DMS114 treated with DMSO at 0.1 percent for 48 hours (cell line): Measurements from ENCODE around the gene KCNAB2.

Source experiments
- DNase-seq: peaks from one replicate; lab custom pipeline; 2025; ENCODE audit not compliant: unreplicated experiment; lab: John Stamatoyannopoulos, UW

The KCNAB2 gene

DNA sequence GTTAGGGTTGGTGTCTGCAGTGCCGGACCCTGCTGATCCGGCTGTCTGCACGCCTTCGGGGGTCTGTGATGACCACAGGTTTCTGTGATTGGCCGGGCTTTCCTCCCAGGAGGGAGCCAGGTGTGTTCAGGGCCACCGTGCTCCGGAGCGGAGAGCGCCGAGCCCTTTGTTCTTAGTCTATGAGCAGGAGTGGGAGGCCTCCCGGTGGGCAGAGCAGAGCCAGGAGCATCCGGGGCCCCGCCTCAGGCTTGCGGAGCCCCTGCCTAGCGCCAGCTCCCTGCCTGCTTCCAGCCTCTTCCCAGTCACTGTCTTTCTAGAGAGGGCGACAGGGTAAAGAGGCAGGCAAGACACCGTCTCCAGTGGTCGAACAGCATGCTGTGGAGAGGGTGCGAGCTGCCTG lies 31.8 kb downstream of the KCNAB2 start:
- DNase-seq: no peak

DNA sequence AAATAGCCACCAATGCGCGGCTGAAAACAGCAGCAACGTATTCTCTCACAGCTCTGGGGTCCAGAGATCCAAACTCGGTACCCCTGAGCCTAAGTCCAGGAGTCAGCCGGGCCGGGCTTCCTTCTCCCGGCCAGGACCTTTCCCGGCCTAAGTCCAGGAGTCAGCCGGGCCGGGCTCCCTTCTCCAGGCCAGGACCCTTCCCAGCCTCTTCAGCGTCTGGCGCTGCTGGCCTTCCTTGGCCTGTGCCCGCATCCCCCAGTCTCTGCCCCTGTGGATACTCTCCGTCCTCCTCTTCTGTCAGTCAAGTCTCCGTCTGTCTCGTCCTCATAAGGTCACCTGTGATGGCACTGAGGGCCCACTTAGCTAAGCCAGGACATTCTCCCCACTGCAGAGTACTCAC lies 32.2 kb downstream of the KCNAB2 start:
- no peak for DNase-seq

DNA sequence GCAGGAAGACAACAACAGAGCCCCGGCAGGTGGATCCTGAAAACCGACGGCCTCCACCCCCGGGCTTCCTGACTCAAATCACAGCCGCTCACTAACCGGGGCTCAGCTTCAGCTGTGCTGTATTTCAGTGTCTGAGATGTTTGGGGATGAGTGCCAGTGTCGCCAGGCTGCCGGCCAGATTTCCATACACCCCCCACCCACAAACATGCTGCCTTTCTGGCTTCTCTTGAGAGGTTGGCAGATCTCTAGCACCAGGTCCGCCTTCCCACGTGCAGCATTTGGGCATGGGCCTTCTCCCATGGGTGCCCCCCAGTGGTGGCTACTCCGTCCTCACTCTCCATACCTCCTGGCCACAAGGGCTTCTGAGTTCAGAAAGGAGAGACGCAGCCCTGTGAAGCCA lies 34.8 kb downstream of the KCNAB2 start:
- DNase-seq: peak; percentile 26

DNA sequence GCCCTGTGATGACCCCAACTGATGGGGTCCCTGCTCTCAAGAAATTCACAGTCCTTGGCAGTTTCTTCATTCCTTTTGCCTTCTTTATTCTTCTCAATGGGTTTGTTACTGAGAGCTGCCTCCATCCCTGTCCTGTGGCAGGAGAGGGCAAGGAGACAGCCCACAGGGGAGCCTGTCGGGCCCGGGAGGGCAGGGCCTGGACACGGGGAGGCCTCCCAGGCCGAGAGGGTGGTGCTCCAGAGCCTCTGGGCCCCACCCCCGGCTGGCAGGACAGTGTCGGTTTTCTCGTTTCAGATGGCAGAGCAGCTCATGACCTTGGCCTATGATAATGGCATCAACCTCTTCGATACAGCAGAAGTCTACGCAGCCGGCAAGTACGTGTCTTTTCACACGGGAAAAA lies 36.2 kb downstream of the KCNAB2 start:
- no peak for DNase-seq

DNA sequence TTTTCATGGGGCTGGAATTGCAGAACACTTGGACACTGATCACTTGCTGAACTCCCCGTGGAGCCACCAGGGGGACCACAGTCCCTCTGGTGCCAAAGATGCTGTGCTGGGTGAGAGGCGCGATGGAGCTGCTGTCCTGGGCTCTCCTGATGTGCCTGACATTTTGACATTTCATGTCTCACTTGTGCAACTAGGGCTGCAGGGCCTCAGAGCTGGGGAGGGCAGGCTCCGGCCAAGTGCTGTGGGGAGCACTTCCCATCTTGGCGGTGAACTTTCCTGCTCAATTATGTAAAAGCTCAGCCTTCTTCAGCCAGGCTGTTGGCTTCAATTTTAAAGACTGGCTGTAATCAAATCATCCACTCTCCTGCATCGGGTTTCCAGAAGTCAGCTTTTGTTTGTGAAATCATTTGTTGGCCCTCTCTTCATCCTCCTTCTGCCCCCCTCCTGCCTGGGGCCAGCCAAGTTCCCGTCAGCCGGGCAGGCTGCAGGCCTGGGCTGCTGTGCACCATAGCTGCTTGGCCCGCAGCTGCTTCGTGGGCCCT lies 36.8 kb downstream of the KCNAB2 start:
- no peak for DNase-seq

DNA sequence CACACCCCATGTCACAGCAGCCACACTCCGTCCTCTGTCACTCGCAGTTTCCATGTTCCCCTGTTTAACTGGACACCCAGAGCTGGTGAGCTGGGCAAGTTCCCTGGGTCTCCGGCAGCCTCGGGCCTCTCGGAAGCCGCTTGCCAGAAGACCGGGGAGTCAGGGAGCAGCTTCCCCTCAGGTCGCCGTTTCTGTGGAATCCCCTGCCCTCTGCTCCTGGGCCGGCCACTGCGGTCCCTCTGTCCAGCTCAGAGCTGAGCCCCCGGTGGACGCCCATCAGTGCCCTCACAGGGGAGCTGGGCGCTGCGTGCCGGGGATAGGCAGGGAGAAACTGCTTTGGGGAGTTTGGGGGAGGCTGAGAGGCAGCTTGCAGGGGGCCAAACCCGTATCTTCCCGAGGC lies 37.7 kb downstream of the KCNAB2 start:
- no peak for DNase-seq

DNA sequence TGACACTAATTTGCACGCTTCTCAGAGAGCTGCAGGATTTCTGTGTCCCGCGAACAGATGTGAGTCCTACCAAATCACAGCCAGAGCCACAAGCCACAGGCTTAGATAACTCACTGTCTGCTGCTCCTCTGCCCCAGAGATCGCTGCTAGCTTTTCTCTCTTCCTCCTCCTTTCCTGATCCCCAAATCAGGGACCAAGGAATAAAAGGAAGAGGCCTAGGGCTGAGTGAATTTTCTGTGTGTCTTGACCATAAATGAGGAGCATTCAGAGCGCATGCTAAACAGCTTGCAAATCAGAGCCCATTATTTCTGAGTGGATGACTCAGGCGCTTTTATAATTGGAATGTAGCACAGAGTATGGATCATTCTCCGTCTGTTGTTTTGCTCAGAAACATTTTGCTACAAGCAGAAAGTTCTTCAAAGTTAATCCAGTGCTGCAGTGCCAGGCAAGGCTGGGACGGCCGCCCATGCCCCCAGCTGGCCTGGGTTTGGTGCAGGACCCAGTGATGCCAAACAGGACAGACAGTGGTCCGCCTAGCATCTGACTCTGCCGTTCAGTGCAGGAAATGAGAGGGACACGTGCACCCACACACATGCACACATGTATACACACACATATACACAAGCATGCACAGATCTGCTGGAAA lies 38.2 kb downstream of the KCNAB2 start:
- no peak for DNase-seq

DNA sequence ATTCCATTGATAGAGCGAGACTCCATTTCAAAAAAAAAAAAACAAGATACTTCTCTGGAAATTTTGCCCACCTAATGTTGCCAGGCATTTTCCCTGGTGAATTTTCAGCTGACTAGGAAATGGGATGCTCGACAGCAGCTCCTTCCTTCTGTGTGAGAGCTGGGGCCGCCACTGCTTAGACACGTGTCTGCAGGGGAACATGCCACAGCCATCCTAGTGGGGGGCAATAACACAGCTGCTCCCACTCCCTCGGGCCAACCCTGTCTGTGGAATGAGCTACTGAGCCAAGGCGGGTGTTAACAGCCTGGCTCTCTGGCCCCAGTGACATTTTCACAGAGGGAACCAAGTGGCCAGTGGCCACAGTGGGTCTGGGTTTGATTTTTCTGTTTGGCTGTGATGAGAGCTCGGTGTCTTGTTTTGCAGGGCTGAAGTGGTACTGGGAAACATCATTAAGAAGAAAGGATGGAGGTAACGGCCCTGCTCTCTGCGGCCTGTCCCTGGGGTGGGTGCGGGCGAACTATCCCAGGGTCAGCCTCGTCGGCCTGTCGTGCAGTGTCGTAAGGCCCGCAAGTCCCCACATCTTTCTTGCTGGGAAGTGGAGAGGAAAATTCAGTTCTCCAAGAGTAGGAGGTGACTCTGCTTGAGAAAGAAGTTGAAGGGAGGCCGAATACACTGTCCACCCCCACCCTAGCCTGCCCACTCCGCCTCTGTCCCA lies 39.2 kb downstream of the KCNAB2 start:
- no peak for DNase-seq

DNA sequence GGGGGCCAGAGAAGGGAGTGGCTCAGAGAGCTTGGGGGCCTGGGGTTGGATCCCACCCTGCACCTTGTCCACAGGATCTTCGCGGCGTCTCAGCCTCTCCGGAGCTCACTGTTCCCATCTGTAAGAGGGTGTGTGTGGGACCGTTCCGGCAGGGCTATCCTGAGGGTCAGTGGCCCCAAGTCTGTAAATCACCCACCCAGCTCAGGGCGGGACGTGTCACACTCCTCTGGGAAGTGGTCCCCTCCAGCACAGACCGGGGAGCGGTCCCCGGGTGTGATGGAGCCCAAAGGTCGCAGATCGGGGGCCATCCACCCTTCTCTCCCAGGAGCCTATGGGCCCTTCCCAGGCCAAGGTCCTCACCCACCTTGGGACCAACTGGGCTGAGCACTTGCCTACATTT lies 40.0 kb downstream of the KCNAB2 start:
- DNase-seq: no peak

DNA sequence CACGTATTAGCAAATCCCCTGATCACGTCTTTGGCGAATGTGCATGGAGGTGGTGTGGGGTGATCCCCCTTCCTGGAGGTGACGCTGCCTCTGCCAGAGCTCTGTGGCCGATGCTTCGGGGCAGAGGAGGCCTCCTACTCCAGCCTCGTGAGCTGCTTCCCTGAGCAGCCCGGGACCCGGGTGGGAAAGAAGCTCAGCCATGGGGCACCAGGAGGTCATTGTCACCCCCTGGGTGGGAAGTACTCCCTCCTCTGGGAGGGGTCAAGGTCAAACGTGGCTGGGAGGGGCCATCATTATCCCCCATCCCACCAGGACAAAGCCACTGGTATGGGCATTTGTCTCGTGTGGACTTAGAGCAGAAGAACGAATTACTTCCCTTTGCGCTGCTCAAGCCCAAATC lies 40.7 kb downstream of the KCNAB2 start:
- DNase-seq: no peak

DNA sequence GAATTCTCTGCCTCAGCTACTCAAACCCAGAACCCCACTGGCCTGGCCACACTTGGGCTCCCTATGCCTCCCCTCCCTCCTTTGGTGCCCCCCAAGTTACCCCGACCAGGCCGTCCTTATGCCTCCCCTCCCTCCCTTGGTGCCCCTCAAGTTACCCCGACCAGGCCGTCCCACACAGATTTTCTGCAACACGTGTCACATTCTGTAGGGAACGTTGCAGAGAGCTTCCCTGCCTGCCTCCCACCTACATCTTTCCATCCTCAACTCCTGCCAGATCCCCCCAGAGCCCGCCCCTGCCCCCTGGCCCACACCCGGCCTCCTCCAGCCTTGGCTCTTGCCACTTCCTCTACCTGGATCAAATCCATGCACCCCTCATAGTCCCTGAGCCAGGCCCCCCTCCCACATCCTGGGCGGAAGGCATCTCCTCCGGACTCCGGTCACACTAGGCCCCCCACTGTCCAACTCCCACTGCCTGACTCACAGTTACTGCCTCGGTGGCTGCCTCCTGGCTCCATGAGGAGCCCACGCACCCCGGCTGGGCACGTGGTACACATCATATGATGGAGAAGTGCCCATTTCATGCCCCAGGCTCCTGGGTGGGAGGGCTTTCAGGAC lies 41.2 kb downstream of the KCNAB2 start:
- DNase-seq: no peak

DNA sequence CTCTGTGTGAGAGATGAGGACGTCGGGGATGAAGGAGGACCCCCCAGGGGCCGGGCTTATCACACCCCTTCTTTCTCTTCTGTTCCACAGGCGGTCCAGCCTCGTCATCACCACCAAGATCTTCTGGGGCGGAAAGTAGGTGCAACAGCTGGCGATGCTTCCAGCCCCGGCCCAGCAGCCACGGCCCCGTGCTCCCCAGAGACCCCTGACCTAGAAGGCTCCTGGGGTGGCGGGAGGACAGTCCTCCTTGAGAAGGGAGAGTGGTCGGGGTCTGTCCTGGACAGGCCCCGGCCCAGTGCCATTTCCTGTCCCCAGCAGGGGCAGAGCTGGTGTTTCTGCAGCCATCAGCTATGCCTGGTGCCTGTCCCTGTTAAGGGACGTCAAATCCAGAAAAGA lies 41.7 kb downstream of the KCNAB2 start:
- DNase-seq: no peak

DNA sequence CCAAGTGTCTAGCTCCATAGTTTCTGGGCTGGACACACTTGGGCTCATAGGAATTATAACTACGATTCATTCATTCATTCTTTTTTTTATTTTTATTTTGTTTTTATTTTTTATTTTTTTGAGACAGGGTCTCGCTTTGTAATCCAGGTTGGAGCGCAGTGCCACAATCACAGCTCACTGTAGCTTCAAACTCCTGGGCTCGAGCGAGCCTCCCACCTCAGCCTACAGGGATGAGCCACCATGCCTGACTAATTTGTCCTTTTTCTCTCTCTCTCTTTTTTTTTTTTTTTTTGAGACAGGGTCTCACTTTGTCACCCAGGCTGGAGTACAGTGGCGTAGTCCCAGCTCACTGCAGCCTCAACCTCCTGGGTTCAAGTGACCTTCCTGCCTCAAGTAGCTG lies 42.3 kb downstream of the KCNAB2 start:
- no peak for DNase-seq

DNA sequence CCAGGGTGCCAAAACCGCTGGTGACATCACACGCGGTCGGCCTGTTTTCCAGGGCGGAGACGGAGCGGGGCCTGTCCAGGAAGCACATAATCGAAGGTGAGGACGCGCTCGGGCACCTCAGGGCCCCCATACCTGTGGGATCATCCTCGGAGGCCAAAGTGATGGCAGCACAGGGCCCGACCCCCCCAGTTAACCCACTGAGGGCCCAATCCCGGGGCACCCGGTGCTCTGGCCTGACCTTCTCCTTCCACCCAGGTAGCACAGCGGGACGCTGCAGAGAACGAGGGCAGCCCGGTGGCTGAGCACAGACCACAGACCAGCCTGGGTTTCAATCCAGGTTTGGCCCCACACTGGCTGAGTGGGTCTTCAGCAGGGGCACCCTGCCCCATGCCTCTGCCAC lies 43.3 kb downstream of the KCNAB2 start:
- DNase-seq: no peak

DNA sequence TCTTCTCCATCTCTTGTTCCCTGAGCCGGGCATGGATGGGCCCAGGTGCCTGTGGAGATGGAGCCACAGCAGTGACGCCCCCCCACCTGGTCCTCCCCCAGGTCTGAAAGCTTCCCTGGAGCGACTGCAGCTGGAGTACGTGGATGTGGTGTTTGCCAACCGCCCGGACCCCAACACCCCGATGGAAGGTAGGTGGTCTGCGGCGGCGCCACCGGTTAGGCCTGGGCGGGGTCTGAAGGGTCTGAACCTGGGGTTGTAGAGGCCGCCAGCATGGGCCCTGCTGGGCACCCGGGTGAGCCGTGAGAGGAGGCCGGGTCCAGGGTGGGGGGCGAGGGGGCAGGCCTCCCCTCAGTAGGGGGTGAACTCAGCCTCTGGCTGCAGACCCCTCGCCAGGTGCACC lies 44.6 kb downstream of the KCNAB2 start:
- DNase-seq: no peak

DNA sequence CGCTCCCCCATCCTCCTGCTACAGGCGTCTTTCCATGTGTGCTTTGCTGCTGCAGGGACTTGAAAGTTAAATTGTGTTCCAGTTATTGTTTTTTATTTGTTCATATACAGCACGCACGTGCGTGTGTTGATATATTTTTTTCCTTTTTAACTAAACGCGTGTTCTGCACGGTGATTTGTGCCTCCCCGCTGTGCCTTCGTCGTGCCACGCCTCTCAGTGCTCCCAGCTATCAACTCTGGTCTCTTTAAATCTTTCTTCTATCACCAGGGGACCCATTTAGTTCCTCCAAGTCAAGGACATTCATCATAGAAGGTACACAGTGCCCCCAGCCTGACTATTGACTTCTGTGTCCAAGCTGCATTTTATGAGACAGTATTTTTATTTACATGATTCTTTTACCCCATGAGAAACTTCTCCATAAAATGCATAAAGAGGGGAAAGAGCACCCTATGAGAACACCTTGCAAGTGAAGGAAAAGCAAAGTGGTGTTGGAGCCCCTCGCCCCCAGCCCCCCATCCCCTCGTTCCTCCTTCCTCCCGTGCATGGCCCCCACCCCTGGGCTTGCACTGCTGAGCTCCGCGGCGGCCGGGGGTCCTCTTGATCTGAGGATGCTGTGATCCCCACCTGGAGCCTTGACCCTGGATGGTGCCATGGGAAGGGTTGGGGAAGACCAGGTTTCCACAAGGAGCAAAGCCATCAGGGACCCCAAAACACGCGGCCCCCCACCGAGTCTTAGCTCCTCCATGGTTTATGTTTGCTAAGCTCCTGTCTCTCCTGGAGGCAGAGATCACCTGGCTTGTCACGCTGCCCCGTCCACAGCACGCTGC lies 45.5 kb downstream of the KCNAB2 start:
- DNase-seq: no peak

DNA sequence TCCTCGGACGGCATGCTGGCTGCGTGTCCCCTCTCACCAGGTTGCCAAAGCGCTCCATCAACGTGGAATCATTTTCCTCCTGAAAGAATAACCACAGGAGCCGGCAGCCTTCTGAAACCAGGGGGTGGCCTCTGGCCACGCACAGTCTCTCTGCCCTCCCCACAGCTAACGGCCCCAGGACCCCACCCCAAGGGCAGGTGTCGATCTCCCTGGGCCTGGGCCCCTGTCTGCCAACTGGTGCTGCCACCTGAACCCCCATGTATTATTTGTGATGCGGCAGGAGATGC lies 46.1 kb downstream of the KCNAB2 start:
- DNase-seq: no peak

DNA sequence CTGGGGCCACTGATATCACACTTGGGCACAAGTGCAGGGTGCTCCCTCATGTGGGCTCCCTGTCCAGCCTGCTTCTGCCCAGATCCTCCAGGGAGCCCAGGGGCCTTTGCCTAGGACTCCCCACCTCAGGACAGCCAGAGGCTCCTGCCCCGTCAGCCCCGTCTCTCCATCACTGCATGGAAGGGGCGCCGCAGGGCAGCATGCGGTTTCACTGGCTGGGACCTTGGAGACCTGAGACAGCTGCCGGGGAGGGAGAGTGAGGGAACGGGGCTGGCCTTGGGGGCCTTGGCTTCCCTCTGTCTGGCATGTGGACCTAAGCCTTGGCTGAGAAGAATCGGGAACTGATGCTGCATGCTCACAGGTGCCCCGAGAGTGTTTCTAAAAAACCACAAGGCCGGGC lies 46.5 kb downstream of the KCNAB2 start:
- no peak for DNase-seq

DNA sequence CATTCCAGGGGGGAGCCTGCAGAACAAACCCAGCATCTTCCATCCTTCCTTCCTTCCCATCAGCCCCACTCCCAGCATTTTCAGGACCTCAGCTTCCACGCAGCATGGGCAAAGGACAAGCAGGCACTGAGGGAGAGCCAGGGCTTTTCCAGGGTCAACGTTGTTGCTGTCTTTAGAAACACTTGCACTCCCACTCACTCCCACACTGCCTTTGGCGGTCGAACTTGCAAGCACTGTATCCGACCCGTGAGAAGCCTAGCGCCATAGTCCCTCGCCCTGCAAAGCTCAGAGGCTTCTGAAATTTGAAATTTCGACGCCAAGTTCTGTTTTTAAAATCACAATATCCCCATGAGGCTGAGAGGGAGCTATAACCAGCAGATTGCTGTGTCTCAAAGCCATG lies 47.4 kb downstream of the KCNAB2 start:
- no peak for DNase-seq

DNA sequence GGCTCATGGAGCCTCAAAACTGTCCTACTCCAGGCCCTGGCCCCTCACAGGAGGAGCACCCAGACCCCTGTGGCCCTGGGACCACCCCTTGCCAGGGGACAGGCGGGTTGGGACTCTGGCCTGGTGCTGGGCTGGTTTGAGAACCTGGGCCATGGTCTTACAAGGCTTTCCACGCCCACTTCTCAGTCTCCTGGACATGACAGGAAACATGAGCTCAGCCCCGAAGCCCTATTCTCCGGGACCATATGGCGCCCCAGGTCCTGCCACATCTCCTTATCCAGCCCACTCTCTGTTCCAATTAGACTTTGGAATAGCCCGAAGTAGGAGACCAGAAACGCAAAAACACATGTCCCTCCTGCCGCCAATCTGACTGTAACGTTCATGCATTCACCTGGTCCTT lies 47.9 kb downstream of the KCNAB2 start:
- no peak for DNase-seq

DNA sequence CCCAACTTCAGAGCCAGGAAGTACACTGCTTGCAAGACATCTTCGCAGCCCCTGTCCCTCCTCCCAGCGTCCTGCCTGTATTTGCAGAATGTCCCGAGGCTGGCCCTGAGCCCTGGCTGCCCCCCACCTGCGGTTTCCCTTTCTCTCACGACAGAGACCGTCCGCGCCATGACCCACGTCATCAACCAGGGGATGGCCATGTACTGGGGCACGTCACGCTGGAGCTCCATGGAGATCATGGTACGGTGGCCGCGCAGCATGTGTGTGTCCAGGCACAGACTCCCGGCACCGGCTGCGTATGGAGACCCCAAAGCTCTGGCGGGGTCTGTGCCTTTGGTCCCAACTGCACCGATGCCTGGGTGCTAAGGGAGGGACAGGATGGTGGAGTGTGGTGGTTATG lies 48.6 kb downstream of the KCNAB2 start:
- no peak for DNase-seq
